ENCODE measurements around the gene PTPRK.

The PTPRK gene

DNA sequence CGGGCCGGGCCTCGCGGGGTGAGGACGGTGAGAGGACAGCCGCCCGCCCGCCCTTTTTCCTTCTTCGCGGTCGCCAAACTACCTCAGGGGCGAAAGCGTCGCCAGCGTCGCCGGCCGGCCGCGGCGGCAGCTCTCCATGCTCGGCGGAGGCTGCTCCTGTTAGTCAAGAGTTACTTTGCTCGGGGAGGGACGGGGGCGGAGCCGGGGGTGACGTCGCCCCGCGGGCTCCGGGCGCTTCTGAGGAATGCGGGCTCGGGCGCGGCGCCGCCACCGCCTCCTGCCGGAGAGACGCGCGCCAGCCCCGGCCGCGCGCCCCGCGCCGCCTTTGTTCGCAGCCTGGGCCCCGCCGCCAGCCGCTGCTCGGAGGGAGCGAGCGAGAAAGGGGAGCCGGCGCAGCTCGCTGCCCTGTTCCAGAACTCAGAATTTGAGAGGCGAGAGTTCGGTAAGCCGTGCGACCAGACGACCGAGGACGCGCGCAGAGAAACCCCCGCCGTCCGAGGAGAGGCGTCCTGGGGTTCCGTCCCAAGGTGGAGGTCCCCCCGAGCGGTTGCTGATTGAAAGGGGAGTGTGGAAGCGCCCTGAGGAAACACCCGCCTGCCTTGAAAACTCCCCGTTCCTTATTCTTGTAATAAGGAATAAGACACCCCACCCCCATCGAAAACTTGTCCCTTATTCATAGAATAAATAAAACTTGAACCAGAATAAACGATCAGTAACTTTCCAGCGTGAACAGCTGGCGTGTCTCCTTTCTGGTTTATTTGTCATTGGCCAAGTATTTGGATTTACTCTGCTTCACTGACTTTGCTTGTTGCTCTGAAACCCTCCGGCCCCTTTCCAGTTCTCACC is at the start of gene PTPRK:
Gene PTPRK, minus strand, starts transcription at position 164 of the 846 bp plus-strand sequence. CDS start 241 bp downstream, outside the sequence.
- peak; percentile 86 to 90 for DNase-seq

GRCh38 chr6:128567029-128567428 is 46.6 kb upstream of the PTPRK start:
- DNase-seq, result no peak

- no peak for DNase-seq
Observed at GRCh38 chr6:128560966-128561365, 40.6 kb upstream of the PTPRK start.

GRCh38 chr6:128558924-128559323 is 38.5 kb upstream of the PTPRK start:
- DNase-seq, result no peak

GRCh38 chr6:128558021-128558420 is 37.6 kb upstream of the PTPRK start:
- no peak for DNase-seq

DNA sequence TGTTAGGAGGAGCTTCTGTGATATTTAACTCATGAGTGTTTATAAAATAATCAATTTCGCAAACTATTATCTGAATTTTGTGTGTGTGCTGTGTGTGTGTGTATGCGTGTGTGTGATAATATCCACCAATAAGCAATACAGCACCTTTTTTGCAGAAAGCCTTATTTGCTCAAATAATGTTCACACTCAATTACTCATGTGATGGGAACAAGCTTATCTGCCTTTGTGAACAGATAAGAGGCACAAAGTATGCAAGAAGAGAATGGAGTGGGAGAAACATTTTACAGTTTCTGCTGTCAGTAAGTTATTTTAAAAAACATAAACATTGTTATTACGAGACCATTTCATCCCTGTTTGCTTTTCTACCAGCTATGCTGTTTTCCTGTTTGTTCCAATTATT is 36.7 kb upstream of the PTPRK start:
- DNase-seq, result no peak

DNA sequence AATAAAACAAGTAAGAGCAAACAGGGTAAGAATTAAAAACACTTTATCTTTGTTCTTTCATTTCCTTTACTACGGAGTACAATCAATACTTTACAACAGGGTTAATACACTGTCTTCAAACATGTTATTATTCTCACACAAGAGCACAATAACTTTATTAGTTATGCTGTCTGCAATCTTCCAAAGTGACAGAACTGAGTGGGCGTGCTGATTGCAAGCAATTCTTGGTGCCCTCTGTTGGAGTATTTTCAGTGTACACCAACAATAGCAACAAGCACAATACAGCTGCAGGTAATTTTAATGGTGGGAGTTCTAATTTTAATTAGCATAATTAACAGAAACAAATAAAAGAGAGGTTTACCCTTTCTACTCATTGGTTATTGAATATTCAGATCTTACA is 33.9 kb upstream of the PTPRK start:
- no peak for DNase-seq

DNA sequence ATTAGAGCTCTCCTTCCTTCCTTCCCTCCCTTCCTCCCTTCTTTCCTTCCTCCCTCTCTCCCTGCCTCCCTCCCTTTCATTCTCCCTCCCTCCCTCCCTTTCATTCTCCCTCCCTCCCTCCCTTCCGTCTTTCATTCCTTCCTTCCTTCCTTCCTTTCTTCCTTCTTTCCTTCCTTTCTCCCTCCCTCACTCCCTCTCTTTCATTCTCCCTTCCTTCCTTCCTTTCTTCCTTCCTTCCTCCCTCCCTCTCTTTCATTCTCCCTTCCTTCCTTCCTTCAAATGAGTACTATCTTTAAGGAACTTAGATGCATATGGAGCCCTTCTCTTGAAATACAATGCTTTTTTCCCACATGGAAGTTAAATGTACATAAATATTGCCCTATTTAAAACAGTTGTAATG is 20.9 kb upstream of the PTPRK start:
- no peak for DNase-seq

DNA sequence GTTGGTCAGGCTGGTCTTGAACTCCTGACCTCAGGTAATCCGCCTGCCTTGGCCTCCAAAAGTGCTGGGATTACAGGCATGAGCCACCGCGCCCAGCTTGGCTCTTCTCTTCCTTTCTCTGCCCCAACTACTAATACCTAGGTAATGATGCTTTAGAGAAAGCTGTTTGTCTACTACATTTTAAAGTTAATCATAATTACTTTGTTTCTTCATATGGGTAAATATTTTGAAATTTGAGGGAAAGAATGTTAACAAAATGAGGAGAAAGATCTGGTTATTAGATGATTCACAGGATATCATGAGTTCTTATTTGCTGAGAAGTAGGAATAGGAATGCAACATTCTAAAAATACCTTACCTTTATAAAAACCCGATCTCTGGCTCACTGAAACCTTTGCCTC is 18.4 kb upstream of the PTPRK start:
- no peak for DNase-seq

DNA sequence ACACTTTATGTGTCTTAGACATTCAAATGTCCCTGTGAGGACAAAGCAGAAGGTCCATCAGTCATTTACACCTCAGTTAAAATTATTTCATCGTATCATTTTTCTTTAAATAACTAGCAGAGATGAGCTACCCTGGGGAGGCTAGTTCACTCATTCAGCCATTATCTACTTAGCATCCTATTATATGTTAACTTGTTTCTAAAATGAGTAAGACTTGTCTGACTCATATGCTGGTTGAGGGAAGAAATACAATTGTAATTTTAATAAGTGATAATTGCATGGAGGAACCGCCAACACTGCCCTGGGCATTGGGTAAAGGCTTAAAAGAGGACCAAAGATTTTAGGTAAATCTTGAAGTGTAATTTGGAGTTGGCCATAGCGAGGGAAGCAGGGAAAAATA is 12.4 kb upstream of the PTPRK start:
- no peak for DNase-seq

- DNase-seq, result no peak
Observed at GRCh38 chr6:128532136-128532535, 11.7 kb upstream of the PTPRK start.

DNA sequence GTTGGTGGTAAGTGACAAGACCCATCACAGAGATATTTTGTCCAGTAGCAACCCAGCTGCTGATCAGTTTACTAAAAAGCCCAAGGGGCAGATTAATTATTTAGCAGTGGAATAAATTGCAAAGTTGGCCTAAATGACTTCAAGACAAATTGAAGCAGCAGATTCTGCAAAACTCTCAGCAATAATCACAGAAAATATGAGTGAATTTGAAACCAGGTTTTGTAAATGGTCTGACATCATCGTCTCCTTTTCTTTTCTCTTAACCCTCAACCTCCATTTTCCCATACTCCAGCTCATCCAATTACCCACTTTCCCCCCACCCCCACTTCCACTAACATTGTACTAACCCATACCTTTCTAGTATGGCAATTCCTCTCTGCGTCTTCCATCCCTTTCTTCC is 11.3 kb upstream of the PTPRK start:
- DNase-seq, result no peak

DNA sequence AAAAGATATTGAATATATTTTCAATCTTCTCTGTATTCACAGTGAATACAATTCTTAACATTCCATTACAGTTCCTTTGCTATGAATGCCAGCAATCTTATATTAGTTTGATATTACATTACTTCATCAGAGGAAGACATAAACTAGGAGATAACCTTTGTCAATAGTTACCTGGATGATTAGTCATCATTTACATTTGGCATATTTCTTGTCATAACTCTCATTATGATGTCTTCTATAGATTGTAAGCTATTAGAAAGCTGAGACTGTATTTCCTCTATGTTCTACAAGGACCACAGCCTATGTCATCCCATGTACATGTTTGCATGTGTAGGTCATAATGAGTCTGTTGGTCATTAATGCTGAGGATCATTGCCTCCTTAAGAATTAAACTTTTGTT is 7.8 kb upstream of the PTPRK start:
- no peak for DNase-seq

DNA sequence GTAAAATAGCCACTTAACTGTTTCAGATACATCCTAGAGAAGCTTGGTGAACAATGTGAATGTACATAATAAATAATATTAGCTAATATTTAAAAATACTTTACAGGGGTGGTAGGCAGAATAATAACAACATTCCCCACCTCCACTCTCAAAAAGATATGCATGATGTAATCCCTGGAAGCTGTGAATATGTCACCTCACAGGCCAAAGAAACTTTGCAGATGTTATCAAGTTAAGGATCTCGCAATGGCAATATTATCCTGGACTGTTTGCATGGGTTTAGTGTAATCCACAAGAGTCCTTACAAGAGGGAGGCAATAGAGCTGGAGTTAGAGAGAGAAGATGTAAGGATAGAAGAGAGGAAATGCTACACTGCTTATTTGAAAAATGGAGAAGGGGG is 7.0 kb upstream of the PTPRK start:
- no peak for DNase-seq

GRCh38 chr6:128526152-128526914 is 5.9 kb upstream of the PTPRK start:
- DNase-seq, result no peak

- DNase-seq, result no peak
Observed at GRCh38 chr6:128525406-128525805, 5.0 kb upstream of the PTPRK start.

DNA sequence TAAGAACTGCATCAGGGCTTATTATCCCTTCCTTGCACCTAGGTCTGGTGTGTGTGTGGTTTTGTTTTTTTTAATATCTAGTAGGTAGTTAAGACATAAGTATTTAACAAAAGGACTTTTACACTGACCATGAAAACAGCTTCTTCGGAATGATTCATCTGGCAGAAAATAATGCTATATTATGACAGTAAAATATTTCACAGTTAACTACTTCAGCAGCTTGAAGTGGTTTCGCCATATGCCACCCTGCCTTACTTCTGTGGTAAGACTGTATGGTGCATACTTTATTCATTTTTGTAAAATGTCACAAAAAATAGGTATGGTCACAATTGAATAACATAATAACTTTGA is 858 bp upstream of the PTPRK start:
- no peak for DNase-seq

DNA sequence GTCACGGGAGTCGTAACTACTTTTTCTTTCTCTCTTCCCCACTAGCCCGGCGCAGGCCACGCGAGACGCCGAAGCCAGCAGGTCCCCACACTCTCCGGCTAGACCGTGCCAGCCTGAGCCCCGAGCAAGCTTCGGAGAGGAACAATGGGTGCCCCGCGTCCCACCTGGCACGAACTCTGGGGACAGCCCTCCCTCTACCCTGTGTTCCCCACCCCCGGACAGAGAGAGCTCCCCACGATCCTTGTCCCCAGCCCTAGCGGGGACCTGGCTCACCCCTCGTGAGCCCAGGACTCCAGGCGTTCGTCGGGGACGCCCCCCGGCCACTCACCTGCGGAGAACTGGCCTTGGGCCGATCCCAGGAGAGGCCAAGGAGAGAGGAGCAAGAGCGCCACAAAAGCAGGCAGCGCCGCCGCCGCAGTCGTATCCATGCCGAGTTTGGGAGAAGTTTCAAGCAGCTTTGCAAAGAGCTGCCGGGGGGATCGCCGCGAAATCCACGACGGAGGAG is 416 bp downstream of the PTPRK start:
- DNase-seq, result peak; percentile 48 to 52

- DNase-seq, result peak; percentile 17 to 27
Observed at GRCh38 chr6:128519132-128519930, 1.1 kb downstream of the PTPRK start.

- DNase-seq, result no peak
Observed at GRCh38 chr6:128518434-128519131, 1.8 kb downstream of the PTPRK start.

DNA sequence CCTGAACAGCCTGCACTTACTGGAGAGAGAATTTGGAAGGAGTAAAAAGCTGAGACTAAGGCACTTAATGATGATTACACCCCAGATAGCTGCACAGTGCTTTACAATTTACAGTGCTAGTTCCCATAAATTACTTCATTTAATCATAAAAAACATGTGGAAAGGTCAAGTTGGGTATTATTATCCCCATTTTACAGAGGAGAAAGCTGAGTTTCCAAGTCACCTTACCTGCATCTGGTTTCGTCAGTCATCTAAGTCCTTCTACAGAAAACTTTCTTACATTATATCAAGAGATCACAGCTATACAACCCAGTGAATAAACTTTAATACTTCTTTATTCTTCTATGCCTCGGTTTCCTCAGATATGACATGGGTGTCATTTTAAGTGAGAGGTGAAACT is 3.3 kb downstream of the PTPRK start:
- DNase-seq, result no peak

GRCh38 chr6:128516514-128516898 is 3.9 kb downstream of the PTPRK start:
- no peak for DNase-seq
